NCI-H2107 (cell line): ENCODE results near the gene REC114.
"Not testable (repeated sequence)": the region's sequence is repeated elsewhere in the genome, so short reads cannot be mapped to it uniquely, and the experiment has no call there.

Experiments
- DNase-seq: peaks from one replicate; lab custom pipeline; 2025; lab: John Stamatoyannopoulos, UW

REC114 gene

GRCh38 chr15:73527598-73527997 lies 84.6 kb downstream of the REC114 start:
- no peak for DNase-seq

DNA sequence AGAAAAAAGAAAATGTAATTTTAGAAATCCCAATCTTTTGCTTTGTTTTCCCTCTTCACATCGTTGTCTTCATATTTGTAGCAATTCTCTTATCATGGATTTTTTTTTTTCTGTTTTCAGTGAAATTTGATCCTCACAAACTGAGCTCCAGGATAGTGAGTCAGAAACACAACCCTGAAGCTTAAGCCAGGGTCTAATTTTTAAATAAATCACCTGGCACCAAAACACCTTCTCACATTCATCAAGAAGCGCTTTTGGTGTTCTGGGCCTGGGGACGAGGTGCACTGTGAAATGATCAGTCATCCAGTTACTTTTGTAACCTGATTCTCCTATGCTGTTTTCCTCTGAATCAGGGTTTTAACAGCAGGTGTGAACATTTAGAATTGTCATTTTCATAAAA lies 87.7 kb downstream of the REC114 start:
- DNase-seq, result no peak

DNA sequence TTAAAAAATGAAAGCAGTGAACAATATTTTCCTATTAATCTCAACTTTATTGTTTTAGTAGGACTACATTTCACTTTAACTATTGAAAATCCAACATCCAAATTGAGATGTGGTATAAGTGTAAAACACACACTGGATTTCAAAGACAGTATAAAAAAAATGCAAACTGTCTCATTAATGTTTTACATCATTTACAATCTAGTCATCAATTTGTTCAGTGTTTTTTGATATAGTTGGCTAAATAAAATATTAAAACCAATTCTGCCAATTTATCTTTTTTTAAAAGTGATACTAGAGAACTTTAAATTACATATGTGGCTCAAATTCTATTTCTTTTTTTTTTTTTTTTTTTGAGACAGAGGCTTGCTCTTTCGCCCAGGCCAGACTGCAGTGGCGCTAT lies 95.2 kb downstream of the REC114 start:
- DNase-seq, result no peak

DNA sequence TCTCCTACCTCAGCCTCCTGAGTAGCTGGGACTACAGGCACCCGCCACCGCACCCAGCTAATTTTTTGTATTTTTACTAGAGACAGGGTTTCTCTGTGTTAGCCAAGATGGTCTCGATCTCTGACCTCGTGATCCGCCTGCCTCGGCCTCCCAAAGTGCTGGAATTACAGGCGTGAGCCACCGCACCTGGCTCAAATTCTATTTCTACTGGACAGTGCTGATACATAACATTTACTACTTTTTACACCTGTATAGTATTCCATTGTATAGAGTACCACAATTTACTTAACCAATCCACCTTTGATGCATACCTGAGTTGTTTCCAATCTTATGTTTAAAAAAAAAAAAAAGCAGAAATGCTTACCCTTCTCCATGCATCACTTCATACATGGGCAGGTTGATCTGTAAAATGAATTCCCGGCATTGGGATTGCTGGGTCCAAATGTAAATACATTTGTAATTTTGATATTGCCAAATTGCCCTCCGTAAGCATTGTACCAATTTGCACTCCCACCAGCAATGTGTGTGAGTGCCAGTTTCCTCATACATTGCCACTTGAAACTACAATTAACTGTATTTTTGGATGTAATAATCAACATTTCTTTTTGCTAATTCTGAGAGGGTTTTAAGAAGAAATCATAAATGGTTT lies 95.7 kb downstream of the REC114 start:
- no peak for DNase-seq

DNA sequence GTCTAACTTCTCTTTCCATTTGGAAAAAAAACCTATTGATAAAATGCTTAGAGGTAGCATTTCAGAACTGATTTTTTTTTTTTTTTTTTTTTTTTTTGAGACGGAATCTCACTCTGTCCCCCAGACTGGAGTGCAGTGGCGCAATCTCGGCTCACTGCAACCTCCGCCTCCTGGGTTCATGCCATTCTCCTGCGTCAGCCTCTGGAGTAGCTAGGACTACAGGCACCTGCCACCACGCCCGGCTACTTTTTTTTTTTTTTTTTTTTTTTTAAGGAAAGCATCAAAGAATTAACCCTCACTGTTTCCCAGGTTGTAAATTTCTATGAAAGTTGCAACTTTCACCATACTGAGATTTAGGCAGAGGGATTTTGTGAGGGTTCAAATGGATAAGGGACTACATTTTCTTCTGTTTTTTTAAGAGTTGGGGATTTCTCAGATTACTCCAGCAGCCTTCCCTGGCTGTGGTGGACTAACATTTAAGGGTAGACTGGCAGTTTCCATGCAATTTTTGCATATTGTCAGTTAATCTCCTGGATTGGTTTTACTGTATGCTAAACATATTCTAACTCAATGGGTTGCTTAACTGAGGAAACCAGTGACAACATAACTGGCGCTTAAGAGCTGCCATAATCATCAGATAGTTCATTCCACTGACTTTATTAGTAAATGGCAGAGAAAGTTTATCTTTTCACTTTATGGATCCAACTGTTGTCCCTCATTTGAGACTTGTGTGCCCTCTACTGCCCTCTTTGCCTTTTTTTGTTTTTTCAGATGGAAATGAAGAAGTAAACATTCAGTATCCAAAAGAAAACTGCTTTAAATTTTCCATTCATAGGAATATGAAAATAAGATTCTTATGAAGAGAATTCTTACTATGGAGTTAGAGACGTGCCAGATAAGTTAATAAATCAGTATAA lies 96.5 kb downstream of the REC114 start:
- DNase-seq, result no peak

GRCh38 chr15:73540161-73540560 lies 97.2 kb downstream of the REC114 start:
- no peak for DNase-seq

DNA sequence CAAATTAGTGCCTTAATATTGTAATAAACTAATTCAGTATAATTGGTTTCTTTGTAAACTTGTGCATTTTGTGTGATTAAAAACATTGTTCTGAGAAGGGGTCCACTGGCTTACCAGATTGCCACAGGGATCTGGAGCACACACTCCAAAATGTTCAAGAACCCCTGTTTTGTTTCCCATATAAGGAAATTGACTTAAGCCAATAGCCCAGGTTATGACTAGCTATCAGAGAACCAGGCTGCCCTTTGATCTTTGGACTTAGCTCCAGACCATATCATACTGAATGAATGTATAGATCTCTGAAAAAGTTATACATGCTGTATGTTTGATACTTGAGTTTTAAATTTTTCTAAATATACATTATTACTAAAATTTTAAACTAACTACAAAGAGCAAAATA lies 98.5 kb downstream of the REC114 start:
- DNase-seq, result no peak

DNA sequence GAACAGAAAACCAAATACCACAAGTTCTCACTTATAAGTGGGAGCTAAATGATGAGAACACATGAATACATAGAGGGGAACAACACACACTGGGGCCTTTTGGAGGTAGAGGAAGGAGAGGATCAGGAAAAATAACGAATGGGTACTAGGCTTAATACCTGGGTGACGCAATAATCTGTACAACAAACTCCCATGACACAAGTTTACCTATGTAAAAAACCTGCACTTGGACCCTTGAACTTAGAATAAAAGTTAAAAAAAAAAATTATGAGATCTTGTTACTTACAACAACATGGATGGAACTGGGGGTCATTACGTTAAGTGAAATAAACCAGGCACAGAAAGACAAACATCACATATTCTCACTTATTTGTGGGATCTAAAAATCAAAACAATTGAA lies 106.0 kb downstream of the REC114 start:
- not testable (repeated sequence) for DNase-seq

GRCh38 chr15:73550190-73550589 lies 107.2 kb downstream of the REC114 start:
- DNase-seq, result no peak

DNA sequence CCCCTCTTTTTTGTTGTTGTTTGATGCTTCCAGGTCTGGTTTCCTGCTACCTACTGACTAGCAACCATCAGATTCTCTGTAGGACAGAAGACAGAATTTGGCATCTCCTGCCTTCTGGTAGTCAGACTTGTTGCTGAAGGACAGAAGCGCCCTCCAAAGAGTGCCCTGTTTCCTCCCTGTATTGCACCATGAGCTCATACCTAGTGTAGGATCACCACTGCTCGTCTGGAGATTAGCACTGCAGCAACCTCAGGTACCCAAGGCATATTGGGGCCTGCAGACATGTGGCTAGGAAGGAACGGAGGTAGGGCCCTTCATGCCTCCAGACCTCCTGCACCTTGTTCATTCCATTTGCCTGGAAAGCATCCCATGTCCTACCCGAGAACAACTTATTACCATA lies 112.1 kb downstream of the REC114 start:
- no peak for DNase-seq

- DNase-seq, result no peak
Measured at GRCh38 chr15:73558529-73558928, 115.6 kb downstream of the REC114 start.

GRCh38 chr15:73560501-73561117 lies 117.6 kb downstream of the REC114 start:
- DNase-seq, result peak; percentile 11

- DNase-seq, result no peak
Measured at GRCh38 chr15:73564255-73564654, 121.3 kb downstream of the REC114 start.

GRCh38 chr15:73567020-73567419 lies 124.1 kb downstream of the REC114 start:
- DNase-seq, result no peak

DNA sequence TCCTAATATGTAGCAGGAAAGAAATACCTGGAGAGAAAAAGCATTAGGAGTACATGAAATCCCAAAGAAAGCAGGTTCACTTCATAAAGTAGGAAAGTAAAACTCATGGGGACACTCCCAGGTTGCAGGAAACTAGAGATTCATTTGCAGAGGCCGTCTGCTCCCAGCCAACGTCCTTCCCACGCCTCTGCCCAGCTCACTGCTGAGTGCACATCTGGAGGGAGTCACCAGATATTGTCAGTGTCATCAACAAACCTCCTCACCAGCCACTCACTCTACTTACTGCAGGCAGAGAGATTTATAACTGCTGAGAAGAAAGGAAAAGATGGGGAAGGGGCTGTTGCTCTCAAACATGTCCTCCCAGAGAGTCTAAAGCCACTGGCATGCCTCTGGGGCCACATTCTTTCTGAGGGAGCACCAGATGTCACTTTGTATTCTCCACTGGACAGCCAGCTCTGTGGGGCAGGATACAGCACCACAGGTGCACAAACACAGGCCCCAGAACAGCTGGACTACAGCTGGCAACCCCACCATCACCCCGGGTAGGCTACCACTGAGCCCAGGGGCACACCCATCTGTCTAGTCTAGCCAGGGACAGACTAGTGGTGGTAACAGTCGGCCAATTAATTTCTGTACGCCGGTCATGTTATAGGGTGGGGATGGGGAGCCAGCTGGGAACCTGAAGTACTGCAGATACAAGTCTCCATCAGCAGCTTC lies 125.8 kb downstream of the REC114 start:
- no peak for DNase-seq

DNA sequence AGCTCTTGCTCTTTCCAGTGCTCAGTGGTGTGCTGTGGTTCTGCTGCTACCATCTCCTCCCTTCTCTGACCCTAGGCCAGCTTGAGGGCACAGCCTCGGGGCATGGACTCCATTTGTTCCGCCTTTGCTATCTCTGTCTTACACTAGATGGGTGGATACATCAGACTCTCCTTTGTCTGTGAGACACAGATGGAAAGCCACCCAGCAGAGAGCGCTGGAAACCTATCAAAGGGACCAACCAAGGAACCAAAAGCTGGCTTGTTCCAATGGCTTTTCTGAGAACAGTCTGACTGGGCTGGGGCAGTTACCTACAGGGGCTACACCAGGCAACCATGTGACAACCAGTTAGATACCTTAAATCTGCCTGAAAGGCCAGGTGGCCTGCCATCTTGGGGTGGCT lies 126.4 kb downstream of the REC114 start:
- DNase-seq, result no peak

GRCh38 chr15:73570355-73571032 lies 127.5 kb downstream of the REC114 start:
- no peak for DNase-seq

- no peak for DNase-seq
Measured at GRCh38 chr15:73571346-73571745, 128.4 kb downstream of the REC114 start.

- DNase-seq, result no peak
Measured at GRCh38 chr15:73572296-73572695, 129.3 kb downstream of the REC114 start.

DNA sequence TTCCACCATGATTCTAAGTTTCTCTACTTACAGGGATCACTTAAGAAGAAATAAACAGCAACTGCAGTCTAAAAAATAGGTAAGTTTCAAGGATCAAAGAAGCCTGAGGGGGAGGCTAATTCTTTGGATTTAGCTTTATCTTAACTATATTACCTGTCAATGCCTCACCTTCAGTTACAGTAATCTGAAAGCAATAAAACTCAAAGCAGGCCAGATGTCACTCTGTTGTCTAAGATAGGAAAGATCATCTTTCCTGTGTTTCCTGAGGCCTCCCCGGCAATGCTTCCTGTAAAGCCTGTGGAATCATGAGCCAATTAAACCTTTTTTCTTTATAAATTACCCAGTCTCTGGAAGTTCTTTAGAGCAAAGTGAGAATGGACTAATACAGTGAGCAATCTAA lies 130.1 kb downstream of the REC114 start:
- DNase-seq, result no peak

DNA sequence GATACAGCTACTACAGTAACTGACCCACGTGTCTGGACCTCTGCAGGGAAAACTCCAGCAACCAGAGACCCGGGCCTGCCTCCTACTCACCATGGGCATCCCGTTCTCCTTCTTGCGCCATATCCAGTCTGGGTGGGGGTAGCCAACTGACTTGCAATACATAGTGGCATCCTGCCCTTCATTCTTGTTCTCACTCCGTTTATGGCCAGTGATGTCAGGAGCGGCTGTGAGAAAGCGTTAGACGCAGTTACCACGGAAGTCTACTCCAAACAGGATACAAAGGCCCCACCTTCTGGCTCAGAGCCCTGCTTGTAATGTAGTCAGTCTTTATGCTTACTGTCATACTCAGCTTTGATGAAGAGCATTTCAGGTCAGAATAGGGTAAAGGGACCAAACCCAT lies 130.6 kb downstream of the REC114 start:
- DNase-seq, result no peak
